Gastrocnemius medialis (tissue), 4 donors: ENCODE measurements around the gene MACROD2. TPM values are rescaled to one million over a fixed set of nuclear protein-coding genes. Genes with fewer than 3 reads are reported as not detected.
A peak's percentile ranks its signal among the peaks of the same experiment; 100 is the strongest.

Experiments used
- ATAC-seq, 2 donors: fragments of 150-250 bp; one replicate each; pipeline ENCODE4 v1.9.1; 2016
- DNase-seq, 2 donors: peaks; one replicate each; pipeline ENCODE4 v3.0.0-alpha.2; 2019
- H3K27ac ChIP-seq, 4 donors: fragments of 200-600 bp; sonication (generic); 1 replicate in 1 of 4; 2 replicates in 3 of 4; pipeline ENCODE4 v1.5.1; 2016 to 2018; ENCODE audit warnings: mild to moderate bottlenecking in 2 of 4, moderate library complexity in 1 of 4
- H3K27me3 ChIP-seq, 3 donors: fragments of 200-600 bp; sonication (generic) in 2 of 3; 1 replicate in 1 of 3; 2 replicates in 2 of 3; pipeline versions ENCODE4 v1.5.1 to v1.6.0; 2016 to 2019; ENCODE audit warnings: mild to moderate bottlenecking in 1 of 3, moderate library complexity in 1 of 3
- H3K36me3 ChIP-seq, 2 donors: fragments of 200-600 bp; sonication (generic) in 1 of 2; one replicate each; pipeline ENCODE4 v1.5.1; 2017 to 2018
- H3K4me1 ChIP-seq, 2 donors: fragments of 200-600 bp; sonication (generic) in 1 of 2; one replicate each; pipeline ENCODE4 v1.5.1; 2016 to 2017; ENCODE audit warnings: mild to moderate bottlenecking in 2 of 2
- H3K4me3 ChIP-seq, 4 donors: fragments of 200-600 bp; sonication (generic) in 3 of 4; 1 replicate in 1 of 4; 2 replicates in 3 of 4; pipeline ENCODE4 v1.5.1; 2016 to 2019; ENCODE audit warnings: mild to moderate bottlenecking in 2 of 4
- H3K9me3 ChIP-seq, 3 donors: fragments of 200-600 bp; sonication (generic) in 2 of 3; 1 replicate in 1 of 3; 2 replicates in 2 of 3; pipeline ENCODE4 v1.5.1; 2016 to 2019
- CTCF ChIP-seq, 5 experiments: fragments of 450-650 bp in 3 of 5; fragments of 200-600 bp in 2 of 5; sonication (generic) in 2 of 5; IDR thresholded peaks in 4 of 5; conservative IDR thresholded peaks in 1 of 5; 1 replicate in 4 of 5; 2 replicates in 1 of 5; pipeline ENCODE4 v1.5.1; 2016 to 2019; ENCODE audit warnings: antibody characterized with exemption in 5 of 5, mild to moderate bottlenecking in 3 of 5, moderate library complexity in 3 of 5
- POLR2A ChIP-seq, 2 donors: fragments of 450-650 bp; IDR thresholded peaks; one replicate each; pipeline ENCODE4 v1.6.1; 2017; ENCODE audit warnings: antibody characterized with exemption in 2 of 2, mild to moderate bottlenecking in 2 of 2, moderate library complexity in 2 of 2
- in situ Hi-C, 4 donors: fragments of 200-750 bp; cut with MboI; loops; one replicate each; pipeline versions ENCODE4 v1.15.0 to v1.8.0; 2017; ENCODE audit warnings: low sequenced_read_pairs in 4 of 4
- intact Hi-C: fragments of 100-400 bp; cut with DNase I; formaldehyde crosslinking; loops from one replicate; pipeline ENCODE4 v1.15.1; 2023; ENCODE audit warnings: low total_unique reads
- total RNA-seq, 4 donors: library from RNA; depleted of rRNA; stranded (reverse); fragments of >200 nt; gene quantifications; one replicate each; pipeline versions ENCODE4 v1.1.0 to v1.2.3, GENCODE V29; 2016

The MACROD2 gene
- total RNA-seq, 4 donors from 2014 or later: 1.8 to 10.2 (median 3.6) TPM

DNA sequence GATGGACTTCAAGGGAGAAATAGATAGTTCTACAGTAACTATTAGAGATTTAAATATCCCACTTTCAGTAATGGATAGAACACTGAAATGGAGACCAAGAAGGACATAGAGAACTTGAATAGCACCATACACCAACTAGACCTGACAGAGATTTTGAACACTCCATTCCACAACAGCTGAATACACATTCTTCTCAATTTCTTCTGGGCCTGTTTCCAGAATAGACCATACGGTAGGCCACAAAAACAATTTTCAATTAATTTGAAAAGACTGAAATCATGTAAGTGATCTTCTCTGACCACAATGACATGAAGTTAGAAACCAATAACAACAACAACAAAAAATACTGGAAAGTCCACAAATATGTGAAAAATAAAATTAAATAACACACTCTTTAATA lies 1321.2 kb downstream of the MACROD2 start:
- no peak overlapping the region for H3K27ac ChIP-seq
- no peaks in the 10 kb centered on the region for H3K9me3 ChIP-seq
- no peaks in the 10 kb centered on the region for H3K27me3 ChIP-seq
- TF ChIP-seq CTCF (IDR thresholded peaks at IDR 0.05 in 4 of 5, conservative IDR thresholded peaks at IDR 0.05 in 1 of 5) (no peak), POLR2A (IDR thresholded peaks at IDR 0.05) (no peak)
- in situ Hi-C loops: no loop called here
- ATAC-seq: no peak
- no peak overlapping the region for H3K4me3 ChIP-seq
- peaks cover 6 to 9% of the 10 kb centered on the region in 2 donors for H3K4me1 ChIP-seq
- no peak for DNase-seq
- intact Hi-C loops: no loop called here
- H3K36me3 ChIP-seq: no peaks in the 10 kb centered on the region

- intact Hi-C loops (no loop called here), in situ Hi-C loops (no loop called here)
- DNase-seq: no peak
- H3K36me3 ChIP-seq: no peaks in the 10 kb centered on the region
- TF ChIP-seq CTCF (IDR thresholded peaks at IDR 0.05 in 4 of 5, conservative IDR thresholded peaks at IDR 0.05 in 1 of 5) (no peak), POLR2A (IDR thresholded peaks at IDR 0.05) (no peak)
- ATAC-seq: no peak
- H3K27me3 ChIP-seq: no peaks in the 10 kb centered on the region
- H3K9me3 ChIP-seq: no peaks in the 10 kb centered on the region
- no peak overlapping the region for H3K27ac ChIP-seq
- H3K4me1 ChIP-seq: peaks cover 6 to 12% of the 10 kb centered on the region in 2 donors
- no peak overlapping the region for H3K4me3 ChIP-seq
These were observed 1322.4 kb downstream of the MACROD2 start for GRCh38 chr20:15317546-15318232.

DNA sequence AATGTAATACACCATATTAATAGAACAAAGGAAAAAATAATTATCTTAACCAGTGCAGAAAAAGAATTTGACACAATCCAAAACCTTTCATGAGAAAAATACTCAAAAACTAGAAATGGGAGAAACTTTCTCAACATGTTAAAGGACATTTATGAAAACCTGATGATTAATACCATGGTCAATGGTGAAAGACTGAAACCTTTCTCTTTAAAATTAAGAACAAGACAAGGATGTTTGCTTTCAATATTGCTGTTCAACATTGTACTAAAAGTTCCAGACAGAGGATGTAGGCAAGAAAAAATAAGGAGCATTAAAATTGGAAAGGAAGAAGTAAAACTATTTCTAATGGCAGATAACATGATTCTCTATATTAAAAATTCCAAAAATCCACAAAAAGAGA lies 1323.4 kb downstream of the MACROD2 start:
- no peaks in the 10 kb centered on the region for H3K27me3 ChIP-seq
- intact Hi-C loops (no loop called here), in situ Hi-C loops (no loop called here)
- no peak overlapping the region for H3K4me3 ChIP-seq
- H3K36me3 ChIP-seq: no peaks in the 10 kb centered on the region
- H3K27ac ChIP-seq: no peak overlapping the region
- peaks cover 6 to 12% of the 10 kb centered on the region in 2 donors for H3K4me1 ChIP-seq
- TF ChIP-seq POLR2A (IDR thresholded peaks at IDR 0.05) (no peak), CTCF (IDR thresholded peaks at IDR 0.05 in 4 of 5, conservative IDR thresholded peaks at IDR 0.05 in 1 of 5) (no peak)
- ATAC-seq (no peak), DNase-seq (no peak)
- H3K9me3 ChIP-seq: no peaks in the 10 kb centered on the region

DNA sequence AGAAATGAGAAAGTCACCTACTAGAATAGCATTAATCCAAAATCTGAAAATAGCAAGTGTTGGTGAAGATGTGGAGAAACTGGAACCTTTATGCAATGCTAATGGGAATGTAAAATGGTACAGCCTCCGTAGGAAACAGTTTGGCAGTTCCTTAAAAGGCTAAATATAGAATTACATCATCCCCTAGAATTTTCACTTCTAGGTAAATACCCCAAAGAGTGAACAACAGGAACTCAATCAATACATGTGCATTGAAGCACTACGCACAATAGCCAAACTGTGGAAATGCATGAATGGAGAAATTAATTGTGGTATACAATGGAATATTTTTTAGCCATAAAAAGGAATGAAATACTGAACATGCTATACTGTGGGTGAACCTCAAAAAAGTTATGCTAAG lies 1324.1 kb downstream of the MACROD2 start:
- no peaks in the 10 kb centered on the region for H3K27me3 ChIP-seq
- H3K4me3 ChIP-seq: no peak overlapping the region
- H3K27ac ChIP-seq: no peak overlapping the region
- ATAC-seq (no peak), DNase-seq (no peak)
- H3K9me3 ChIP-seq: no peaks in the 10 kb centered on the region
- in situ Hi-C loops (no loop called here), intact Hi-C loops (no loop called here)
- no peaks in the 10 kb centered on the region for H3K36me3 ChIP-seq
- H3K4me1 ChIP-seq: peaks cover 6 to 12% of the 10 kb centered on the region in 2 donors
- TF ChIP-seq CTCF (IDR thresholded peaks at IDR 0.05 in 4 of 5, conservative IDR thresholded peaks at IDR 0.05 in 1 of 5) (no peak), POLR2A (IDR thresholded peaks at IDR 0.05) (no peak)

DNA sequence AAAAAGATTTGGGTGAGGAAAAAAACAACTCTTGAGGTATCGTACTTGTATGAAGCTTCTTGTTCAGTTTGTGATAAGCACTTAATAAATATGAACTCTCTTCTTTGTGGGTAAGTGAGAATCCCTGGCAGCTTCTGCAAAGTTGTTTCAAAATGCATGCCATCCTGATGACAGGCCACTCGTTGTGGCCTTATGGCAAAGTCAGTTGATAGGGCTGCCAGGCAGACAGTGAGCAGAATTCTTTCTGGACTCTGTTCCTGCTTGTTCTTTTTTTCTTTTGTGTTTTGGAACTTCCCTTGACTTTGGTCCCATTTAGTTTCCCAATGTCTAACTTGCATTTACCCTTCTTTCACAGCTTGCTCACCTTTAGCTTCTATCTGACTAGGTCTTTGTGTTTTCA lies 1325.6 kb downstream of the MACROD2 start:
- in situ Hi-C loops: no loop called here
- no peaks in the 10 kb centered on the region for H3K36me3 ChIP-seq
- H3K27ac ChIP-seq: no peak overlapping the region
- ATAC-seq (peak in 1 of 2 donors; percentile 85), DNase-seq (peak in 1 of 2 donors; percentile 17)
- intact Hi-C loops: no loop called here
- no peaks in the 10 kb centered on the region for H3K27me3 ChIP-seq
- H3K4me1 ChIP-seq: peaks cover 6 to 12% of the 10 kb centered on the region in 2 donors
- H3K4me3 ChIP-seq: no peak overlapping the region
- TF ChIP-seq CTCF (IDR thresholded peaks at IDR 0.05 in 4 of 5, conservative IDR thresholded peaks at IDR 0.05 in 1 of 5) (no peak), POLR2A (IDR thresholded peaks at IDR 0.05) (no peak)
- H3K9me3 ChIP-seq: no peaks in the 10 kb centered on the region
